ENCODE data around the gene FADS6. TPM values are rescaled to one million over a fixed set of nuclear protein-coding genes. Genes with fewer than 3 reads are reported as not detected.

The FADS6 gene
- total and polyA plus RNA-seq, 2 donors from 2014 or later: not detected

GRCh38 chr17:74903034-74903433 lies 9.6 kb upstream of the FADS6 start:
- TF ChIP-seq CTCF (IDR thresholded peaks at IDR 0.05; ENCODE audit: borderline replicate concordance, extremely low read depth, insufficient read depth): no peak
- FAIRE-seq (no peak), DNase-seq (no peak)
- no peaks in the 10 kb centered on the region for H3K9me3 ChIP-seq (ENCODE audit: control insufficient read depth in 2 of 3, insufficient read depth in 1 of 3, low read length in 3 of 3)
- no peak overlapping the region for H3K27ac ChIP-seq (ENCODE audit: low read depth in 2 of 2, low read length in 2 of 2)
- intact Hi-C loops (cut with DNase I): no loop called here
- H3K9ac ChIP-seq (ENCODE audit: low read length in 3 of 3): no peak overlapping the region
- no peaks in the 10 kb centered on the region for H3K4me1 ChIP-seq (ENCODE audit: control insufficient read depth in 2 of 3, insufficient read depth in 2 of 3, low read depth in 1 of 3, low read length in 3 of 3)
- H3K4me3 ChIP-seq (ENCODE audit: low read length in 3 of 3): no peak overlapping the region
- H3K36me3 ChIP-seq (ENCODE audit: control insufficient read depth in 2 of 3, insufficient read depth in 3 of 3, low read length in 3 of 3): no peaks in the 10 kb centered on the region
- H3K27me3 ChIP-seq (ENCODE audit: control insufficient read depth, insufficient read depth, low read length): no peaks in the 10 kb centered on the region

DNA sequence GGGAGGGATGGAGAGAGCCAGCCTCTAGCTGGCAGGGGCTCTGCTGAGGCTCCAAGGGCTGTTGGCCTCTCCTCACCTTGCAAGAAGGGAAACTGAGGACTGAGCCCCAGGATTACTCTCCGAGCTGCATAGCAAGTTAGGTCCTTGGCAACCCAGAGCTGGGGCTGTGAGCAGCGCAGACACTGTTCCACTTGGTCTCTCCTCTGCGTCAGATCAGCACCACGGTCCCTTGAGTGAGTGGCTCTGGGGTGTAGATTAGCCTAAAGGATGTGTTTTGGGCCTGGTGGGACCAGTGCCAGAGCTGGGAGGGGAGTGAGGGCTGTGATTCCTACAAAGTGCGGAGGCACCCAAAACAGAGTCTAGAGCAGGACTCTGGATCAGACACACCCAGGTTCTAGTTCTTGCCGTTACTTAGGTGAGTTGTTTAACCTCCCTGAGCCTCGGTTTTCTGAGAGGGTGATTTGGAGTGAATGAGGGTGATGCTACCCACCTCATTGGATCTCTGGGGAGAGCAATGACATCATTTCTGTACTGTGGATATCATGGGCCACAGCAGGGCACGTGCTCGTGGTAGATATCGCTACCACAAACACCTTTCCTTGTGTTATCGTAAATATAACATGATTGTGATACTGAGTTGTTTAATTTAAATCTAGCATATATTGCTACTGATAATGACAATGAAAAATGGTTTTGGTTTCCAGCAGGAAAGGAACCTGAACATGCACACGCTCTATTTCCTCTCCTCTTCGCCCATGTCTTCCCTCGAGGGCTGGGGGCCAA lies 8.1 kb upstream of the FADS6 start:
- H3K27ac ChIP-seq (ENCODE audit: low read depth in 2 of 2, low read length in 2 of 2): no peak overlapping the region
- no peak for TF ChIP-seq CTCF (IDR thresholded peaks at IDR 0.05; ENCODE audit: borderline replicate concordance, extremely low read depth, insufficient read depth)
- H3K36me3 ChIP-seq (ENCODE audit: control insufficient read depth in 2 of 3, insufficient read depth in 3 of 3, low read length in 3 of 3): no peaks in the 10 kb centered on the region
- intact Hi-C loops (cut with DNase I): no loop called here
- no peaks in the 10 kb centered on the region for H3K9me3 ChIP-seq (ENCODE audit: control insufficient read depth in 2 of 3, insufficient read depth in 1 of 3, low read length in 3 of 3)
- FAIRE-seq (no peak), DNase-seq (no peak)
- H3K27me3 ChIP-seq (ENCODE audit: control insufficient read depth, insufficient read depth, low read length): peaks cover under 1% of the 10 kb centered on the region
- no peaks in the 10 kb centered on the region for H3K4me1 ChIP-seq (ENCODE audit: control insufficient read depth in 2 of 3, insufficient read depth in 2 of 3, low read depth in 1 of 3, low read length in 3 of 3)
- H3K9ac ChIP-seq (ENCODE audit: low read length in 3 of 3): no peak overlapping the region
- no peak overlapping the region for H3K4me3 ChIP-seq (ENCODE audit: low read length in 3 of 3)

DNA sequence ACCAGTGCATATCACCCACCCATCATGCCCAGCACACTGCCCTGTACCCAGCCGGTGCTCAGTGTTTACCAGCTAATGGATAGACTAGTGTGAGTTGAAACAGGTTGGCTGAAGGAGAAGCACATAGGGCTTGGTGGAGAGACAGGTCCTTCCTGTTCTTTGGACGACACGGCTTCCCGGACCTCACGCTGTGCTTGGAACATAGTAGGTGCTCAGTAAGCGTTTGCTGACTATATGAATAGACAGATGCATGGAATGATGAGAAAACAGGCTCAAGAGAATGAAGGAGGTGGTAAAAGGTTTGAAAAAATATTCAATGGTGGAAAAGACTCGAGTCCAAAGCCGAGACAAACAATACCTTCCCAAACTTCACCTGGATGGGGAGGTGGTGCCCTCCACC lies 6.8 kb upstream of the FADS6 start:
- H3K36me3 ChIP-seq (ENCODE audit: control insufficient read depth in 2 of 3, insufficient read depth in 3 of 3, low read length in 3 of 3): no peaks in the 10 kb centered on the region
- DNase-seq: no peak
- no peak overlapping the region for H3K27ac ChIP-seq (ENCODE audit: low read depth in 2 of 2, low read length in 2 of 2)
- no peak for TF ChIP-seq CTCF (IDR thresholded peaks at IDR 0.05; ENCODE audit: borderline replicate concordance, extremely low read depth, insufficient read depth)
- no peak overlapping the region for H3K9ac ChIP-seq (ENCODE audit: low read length in 3 of 3)
- no peak for FAIRE-seq
- no peaks in the 10 kb centered on the region for H3K4me1 ChIP-seq (ENCODE audit: control insufficient read depth in 2 of 3, insufficient read depth in 2 of 3, low read depth in 1 of 3, low read length in 3 of 3)
- no peak overlapping the region for H3K4me3 ChIP-seq (ENCODE audit: low read length in 3 of 3)
- H3K9me3 ChIP-seq (ENCODE audit: control insufficient read depth in 2 of 3, insufficient read depth in 1 of 3, low read length in 3 of 3): no peaks in the 10 kb centered on the region
- peaks cover 2% of the 10 kb centered on the region for H3K27me3 ChIP-seq (ENCODE audit: control insufficient read depth, insufficient read depth, low read length)
- intact Hi-C loops (cut with DNase I): no loop called here

All from kidney (tissue), 14 donors.